Endometrium (tissue), 2 donors: ENCODE measurements around the gene SCFD1.

ENCODE experiments used
- FAIRE-seq: peaks from 2 replicates; lab custom pipeline; 2012; peaks lifted over from hg19 to GRCh38; lab: Jason Lieb, UNC
- donor health status: control.
- donor health status: control.

The SCFD1 gene

DNA sequence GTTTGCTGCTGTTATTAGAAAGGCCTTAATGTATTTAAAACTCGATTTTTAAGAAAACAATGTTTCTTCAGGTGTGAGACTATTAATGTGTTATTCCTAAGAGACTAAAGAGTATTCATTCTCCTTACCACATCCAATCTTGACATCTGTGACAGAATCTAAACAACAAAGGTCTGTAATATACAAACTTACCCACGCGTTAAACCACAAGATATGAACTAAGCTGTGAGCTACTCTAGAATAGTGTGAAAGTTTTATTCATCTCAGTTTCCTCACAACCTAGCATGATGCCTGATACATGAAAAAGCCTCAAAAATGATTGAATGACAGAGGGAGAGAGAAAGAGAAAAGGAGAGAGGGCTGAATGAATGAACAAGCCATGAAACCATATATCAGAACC lies 135.0 kb downstream of the SCFD1 start:
- FAIRE-seq, result no peak

DNA sequence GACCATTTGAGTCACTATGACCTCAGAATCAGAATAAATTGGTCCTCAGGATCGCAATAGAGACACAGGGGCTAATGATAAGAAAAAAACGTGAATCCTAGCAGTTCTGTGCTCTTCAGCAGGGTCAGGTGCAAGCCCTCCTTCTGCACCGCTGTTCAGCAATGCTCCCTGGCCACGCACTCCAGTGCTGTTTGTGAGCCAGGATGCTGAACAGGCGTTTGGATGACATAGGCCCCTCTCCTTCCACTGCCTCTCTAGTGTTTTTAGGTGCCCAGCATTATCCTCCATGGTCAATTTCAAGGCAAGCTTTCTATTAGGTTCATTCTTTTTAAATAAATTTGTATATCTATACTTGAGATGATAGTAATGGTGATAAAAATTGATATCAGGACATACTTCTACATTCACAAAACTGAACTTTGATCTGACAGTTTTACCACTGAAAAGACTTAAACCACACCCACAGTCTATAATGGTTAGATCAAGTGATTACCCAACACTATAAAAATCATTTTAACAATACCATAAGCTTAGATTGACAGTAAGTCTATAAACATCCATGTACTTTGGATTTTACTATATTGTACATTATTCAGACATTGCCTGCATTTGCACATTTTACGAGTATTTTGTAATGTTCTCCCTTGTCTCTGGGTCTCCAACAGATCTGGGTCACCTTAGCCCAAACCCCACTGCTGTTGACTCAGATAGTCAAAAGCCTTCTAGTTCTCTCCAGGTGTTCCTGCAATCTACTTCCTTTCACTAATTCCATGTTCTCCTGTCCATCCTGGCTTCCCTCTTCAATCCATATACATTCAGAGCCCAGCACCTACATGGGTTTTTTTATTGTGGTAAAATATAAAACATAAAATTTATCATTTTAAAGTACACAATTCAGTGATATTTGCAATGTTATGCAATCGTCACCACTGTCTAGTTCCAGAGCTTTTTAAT lies 137.3 kb downstream of the SCFD1 start:
- no peak for FAIRE-seq

- no peak for FAIRE-seq
These were observed 141.8 kb downstream of the SCFD1 start for GRCh38 chr14:30763891-30764290.

GRCh38 chr14:30767624-30768023 lies 145.5 kb downstream of the SCFD1 start:
- FAIRE-seq, result no peak

DNA sequence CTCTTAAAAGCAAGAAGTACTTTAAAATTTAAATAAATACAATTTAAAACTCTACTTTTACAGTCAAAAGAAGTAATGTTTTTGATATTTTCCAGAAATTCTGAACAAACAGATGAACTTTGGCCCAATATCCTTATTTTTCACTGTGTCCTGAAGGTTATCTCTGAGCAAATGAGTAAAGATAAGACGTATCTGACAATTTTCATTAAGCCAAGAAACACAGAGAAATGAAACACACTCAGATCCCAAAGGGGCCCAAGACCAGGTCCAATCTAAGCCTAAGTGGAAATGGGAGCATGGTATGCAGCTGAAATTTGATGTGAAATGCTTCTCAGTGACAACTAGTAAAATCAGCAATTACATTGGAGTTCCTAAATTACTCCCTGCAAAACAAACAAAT lies 146.7 kb downstream of the SCFD1 start:
- no peak for FAIRE-seq

DNA sequence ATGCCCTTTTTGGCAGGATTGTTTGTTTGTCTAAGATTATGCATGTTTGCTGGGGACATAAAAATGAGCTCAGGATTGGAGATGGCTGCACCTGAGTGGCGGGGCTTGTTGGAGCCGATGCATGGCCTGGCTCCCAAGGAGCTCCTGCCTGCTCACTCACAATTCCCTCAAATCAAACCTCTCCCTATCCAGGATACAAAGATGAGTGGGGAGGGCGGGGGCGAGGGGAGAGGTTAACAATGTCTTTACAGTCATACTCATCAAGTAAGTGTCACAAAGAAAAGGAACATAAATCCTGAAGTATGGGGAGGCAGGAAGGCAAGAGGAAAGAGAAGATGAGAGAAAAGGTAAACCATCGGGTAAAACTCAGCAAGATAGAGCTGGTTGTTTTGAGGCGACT lies 148.3 kb downstream of the SCFD1 start:
- FAIRE-seq, result no peak

DNA sequence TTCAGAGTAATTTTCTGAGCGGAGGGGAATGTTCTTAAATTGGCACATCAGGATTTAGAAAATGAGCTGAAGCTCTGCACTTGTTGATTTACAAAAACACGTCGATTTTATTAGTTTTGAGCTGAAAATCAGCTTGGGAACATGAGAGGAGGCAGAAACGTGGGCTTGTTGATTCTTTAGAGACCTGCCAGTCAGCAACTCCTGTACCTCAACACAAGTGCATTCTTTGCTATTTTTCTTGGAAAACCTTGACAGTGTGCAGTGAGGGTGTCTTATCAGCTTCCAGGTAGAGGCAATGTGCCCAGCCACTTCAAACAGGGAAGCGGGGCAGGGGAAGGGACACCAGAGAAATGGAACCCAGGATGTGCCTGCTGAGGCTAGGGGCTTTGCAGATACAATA lies 149.5 kb downstream of the SCFD1 start:
- FAIRE-seq, result no peak

DNA sequence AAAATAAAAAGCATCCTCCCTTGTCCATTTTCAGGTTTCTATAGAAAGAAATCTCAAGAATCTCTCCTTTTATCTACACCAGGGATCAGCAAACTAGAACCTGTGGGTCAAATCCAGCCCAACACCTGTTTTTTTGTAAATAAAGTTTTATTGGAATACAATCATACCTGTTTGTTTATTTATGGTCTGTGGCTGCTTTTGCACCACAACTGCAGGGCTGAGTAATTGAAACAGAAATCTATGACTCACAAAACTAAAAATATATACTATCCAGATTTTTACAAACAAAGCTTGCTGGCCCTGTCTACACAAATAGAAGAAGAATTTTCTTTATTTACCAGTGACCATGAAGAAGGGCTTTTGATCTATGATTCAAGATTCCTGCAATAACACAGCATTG lies 157.1 kb downstream of the SCFD1 start:
- FAIRE-seq, result no peak
